Renal cortex interstitium (tissue), 11 donors: ENCODE measurements around the gene ZNF532. TPM values are rescaled to one million over a fixed set of nuclear protein-coding genes. Genes with fewer than 3 reads are reported as not detected.
A peak's percentile ranks its signal among the peaks of the same experiment; 100 is the strongest.
"Not testable (repeated sequence)": the region's sequence is repeated elsewhere in the genome, so short reads cannot be mapped to it uniquely, and the experiment has no call there.

Experiments
- DNase-seq, 11 donors: peaks; one replicate each; pipeline ENCODE4 v3.0.0-alpha.2; 2013; ENCODE audit warnings: low read depth in 9 of 11, low spot score in 4 of 11; ENCODE audit errors: extremely low read depth in 1 of 11
- polyA plus RNA-seq, 3 donors: library from polyadenylated mRNA; unstranded; fragments of 120-200 nt; gene quantifications; one replicate each; pipeline ENCODE4 v1.2.1, GENCODE V29; 2013; ENCODE audit not compliant: insufficient read length in 3 of 3

Gene ZNF532
- polyA plus RNA-seq, 3 donors: 96.6 to 107 (median 101) TPM

- no peak for DNase-seq
Observed at GRCh38 chr18:59011786-59012185, 147.1 kb downstream of the ZNF532 start.

DNA sequence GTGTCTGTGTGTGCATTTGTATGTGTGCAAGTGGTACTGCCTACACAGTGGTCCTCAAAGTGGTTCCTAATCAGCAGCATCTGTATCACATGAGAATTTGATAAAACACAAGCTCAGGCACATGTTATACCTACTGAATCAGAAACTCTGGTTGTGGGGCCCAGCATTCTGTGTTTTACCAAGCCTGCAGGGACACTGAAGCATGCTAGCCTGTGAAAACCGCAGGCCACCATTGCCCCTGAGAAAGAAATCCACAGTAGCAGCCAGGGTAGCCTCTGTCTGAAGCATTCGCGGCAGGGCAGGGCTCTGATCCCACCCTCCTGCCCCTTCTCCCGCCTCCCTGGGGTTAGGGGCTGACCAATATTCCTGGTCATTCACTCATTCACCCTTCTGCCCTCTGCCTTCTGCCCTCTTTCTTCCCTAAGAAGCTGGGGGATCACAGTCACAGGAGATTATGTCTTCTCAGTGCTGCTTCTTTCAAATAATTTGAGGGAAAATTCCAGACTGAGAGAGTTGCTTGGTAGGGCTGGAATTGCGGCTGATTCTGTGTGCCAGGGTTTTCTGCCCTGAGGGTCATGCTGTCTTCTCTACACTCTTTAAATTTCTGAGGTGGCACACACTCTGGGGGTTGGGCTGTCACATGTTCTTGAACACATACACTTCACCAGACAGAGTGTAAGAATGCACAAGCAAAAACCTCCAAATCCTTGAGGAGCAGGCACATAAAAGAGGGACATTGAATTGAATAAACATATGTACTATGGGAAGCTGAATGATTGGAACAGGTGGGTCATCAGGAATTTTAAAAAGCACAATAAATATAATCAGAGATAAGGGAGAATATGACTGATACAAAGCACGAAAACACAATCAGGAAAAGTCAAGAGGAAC is 148.4 kb downstream of the ZNF532 start:
- no peak for DNase-seq

DNA sequence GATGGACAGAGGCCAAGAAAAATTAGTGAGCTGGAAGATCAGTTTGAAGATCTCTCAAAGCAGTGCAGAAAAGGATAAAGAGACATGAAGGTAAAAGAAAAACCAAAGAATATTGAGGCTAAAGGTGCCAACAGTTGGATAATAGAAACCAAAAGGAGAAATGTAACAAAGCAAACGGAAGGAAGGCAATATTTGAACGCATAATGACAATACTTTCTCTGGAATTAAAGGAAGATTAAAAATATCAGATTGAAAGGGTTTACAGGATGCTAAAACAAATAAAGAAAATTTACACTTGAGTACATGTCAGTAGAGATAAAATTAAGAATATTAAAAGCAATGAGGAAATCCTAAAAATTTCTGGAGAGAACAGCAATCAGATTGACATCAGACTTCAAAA is 149.1 kb downstream of the ZNF532 start:
- no peak for DNase-seq

DNA sequence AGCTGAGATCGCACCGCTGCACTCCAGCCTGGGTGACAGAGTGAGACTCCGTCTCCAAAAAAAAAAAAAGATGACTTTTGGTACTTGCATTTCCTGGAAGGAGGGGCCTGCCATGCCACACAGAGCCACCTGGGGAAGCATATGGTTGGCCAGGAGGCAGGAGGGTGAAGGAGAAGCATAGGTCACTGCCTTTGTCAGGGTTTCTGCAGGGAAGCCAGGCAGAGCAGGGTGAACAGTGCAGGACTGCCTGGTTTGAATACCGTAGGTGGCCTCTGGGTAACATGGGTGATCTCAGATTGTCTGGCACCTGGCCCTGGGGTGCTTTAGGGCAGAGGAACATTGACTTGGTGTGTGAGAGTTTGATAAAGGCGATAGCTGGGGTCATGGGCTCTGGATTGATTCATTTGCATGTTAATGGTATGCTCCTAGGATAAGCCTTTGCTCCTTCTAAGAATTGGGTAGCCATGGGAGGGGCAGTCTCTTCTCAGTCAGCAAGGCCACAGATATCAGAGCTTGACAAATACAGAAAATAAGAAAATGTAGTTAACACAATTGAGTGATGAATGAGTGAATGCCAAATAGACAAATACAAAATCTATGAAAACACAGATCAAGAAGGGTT is 151.0 kb downstream of the ZNF532 start:
- no peak for DNase-seq

DNA sequence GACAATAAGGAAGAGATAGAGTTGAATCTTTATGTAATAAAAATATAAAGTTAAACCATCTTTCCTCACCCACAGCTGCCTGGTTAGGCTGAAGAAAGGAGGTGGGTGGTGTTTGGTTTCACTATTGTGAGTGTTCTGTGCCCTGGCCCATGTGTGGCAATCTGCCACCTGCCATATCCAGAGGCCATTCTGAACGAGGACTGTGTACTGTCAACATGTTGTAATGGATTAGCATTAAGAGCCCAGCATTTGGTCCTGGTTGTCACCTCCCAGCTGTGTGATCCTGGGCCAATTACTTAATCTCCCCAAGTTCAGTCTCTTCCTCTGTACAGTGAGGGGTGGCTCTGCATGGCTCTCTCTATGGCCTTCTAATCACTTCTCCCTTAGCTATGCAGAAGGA is 156.8 kb downstream of the ZNF532 start:
- no peak for DNase-seq

- no peak for DNase-seq
Observed at GRCh38 chr18:59022167-59022945, 157.7 kb downstream of the ZNF532 start.

- peak in 2 of 11 donors; percentile 19 to 42 for DNase-seq
Observed at GRCh38 chr18:59024829-59025228, 160.2 kb downstream of the ZNF532 start.

DNA sequence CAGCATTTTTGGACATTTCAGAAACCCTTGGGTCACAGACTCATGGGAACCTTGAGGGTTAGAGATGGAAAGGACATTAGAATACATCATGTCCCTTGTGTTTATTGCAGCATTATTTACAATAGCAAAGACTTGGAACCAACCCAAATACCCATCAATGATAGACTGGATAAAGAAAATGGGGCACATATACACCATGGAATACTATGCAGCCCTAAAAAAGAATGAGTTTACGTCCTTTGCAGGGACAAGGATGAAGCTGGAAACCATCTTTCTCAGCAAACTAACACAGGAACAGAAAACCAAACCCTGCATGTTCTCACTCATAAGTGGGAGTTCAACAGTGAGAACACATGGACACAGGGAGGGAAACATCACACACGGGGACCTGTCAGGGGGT is 160.9 kb downstream of the ZNF532 start:
- DNase-seq: not testable (repeated sequence)

- DNase-seq: no peak
Observed at GRCh38 chr18:59026364-59026763, 161.7 kb downstream of the ZNF532 start.

GRCh38 chr18:59026831-59027410 is 162.2 kb downstream of the ZNF532 start:
- DNase-seq: no peak

GRCh38 chr18:59029663-59030429 is 165.2 kb downstream of the ZNF532 start:
- no peak for DNase-seq

- DNase-seq: no peak
Observed at GRCh38 chr18:59032308-59032707, 167.6 kb downstream of the ZNF532 start.

DNA sequence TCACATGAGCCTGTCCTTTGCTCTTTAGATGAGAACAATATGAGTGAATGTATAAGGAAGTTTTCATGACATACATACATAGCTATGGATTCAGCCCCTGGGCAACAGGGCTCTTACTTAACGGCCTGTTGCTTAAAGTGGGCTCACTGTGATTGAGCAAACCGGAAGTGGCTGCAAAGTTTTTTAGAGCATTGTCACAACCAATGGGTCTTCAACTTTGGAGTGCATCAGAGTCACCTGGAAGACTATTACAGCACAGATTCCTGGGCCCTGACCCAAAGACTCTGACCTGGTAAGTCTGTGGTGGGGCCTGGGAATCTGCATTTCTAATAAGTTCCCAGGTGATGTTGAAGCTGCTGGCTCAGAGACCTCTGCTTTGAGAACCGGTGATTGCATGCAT is 168.7 kb downstream of the ZNF532 start:
- DNase-seq: no peak

GRCh38 chr18:59033974-59034373 is 169.3 kb downstream of the ZNF532 start:
- DNase-seq: no peak

GRCh38 chr18:59035591-59035990 is 170.9 kb downstream of the ZNF532 start:
- no peak for DNase-seq
